H9 (cell line): ENCODE data around the gene CBLN2. TPM values are rescaled to one million over a fixed set of nuclear protein-coding genes. Genes with fewer than 3 reads are reported as not detected.

Experiments used
- DNase-seq: peaks from one replicate; pipeline ENCODE4 v3.0.0-alpha.2; 2017
- H2AFZ ChIP-seq: one replicate; pipeline ENCODE4 v1.6.1; 2013; ENCODE audit warnings: mild to moderate bottlenecking, low read length, control low read depth, moderate library complexity
- H2AK5ac ChIP-seq: 2 replicates; pipeline ENCODE4 v1.6.1; 2013; ENCODE audit warnings: low read length, control low read depth, mixed read lengths; ENCODE audit not compliant: insufficient read length
- H2BK120ac ChIP-seq: one replicate; pipeline ENCODE4 v1.6.1; 2013; ENCODE audit warnings: low read depth, mild to moderate bottlenecking, low read length, control low read depth, inconsistent platforms; ENCODE audit not compliant: poor library complexity, severe bottlenecking
- H2BK12ac ChIP-seq: 2 replicates; pipeline ENCODE4 v1.6.1; 2013; ENCODE audit warnings: low read length, control low read depth, mixed read lengths, low read depth; ENCODE audit not compliant: insufficient read length
- H2BK15ac ChIP-seq: 2 replicates; pipeline ENCODE4 v1.6.1; 2013; ENCODE audit warnings: low read depth, low read length, control low read depth
- H2BK20ac ChIP-seq: one replicate; pipeline ENCODE4 v1.6.1; 2013; ENCODE audit warnings: low read depth, mild to moderate bottlenecking, low read length, control low read depth, inconsistent platforms; ENCODE audit not compliant: poor library complexity, severe bottlenecking
- H2BK5ac ChIP-seq: 2 replicates; pipeline ENCODE4 v1.6.1; 2013; ENCODE audit warnings: low read length, control low read depth, mixed read lengths; ENCODE audit not compliant: insufficient read length
- H3K14ac ChIP-seq: 2 replicates; pipeline ENCODE4 v1.6.1; 2013; ENCODE audit warnings: low read length, control low read depth; ENCODE audit not compliant: insufficient read depth
- H3K18ac ChIP-seq: 2 replicates; pipeline ENCODE4 v1.6.1; 2013; ENCODE audit warnings: low read depth, mild to moderate bottlenecking, mixed read lengths, low read length, control low read depth; ENCODE audit not compliant: insufficient read length
- H3K23ac ChIP-seq: 2 replicates; pipeline ENCODE4 v1.6.1; 2013; ENCODE audit warnings: low read length, control low read depth, mixed read lengths, low read depth; ENCODE audit not compliant: insufficient read length
- H3K23me2 ChIP-seq: 2 replicates; pipeline ENCODE4 v1.6.1; 2013; ENCODE audit warnings: low read depth, mild to moderate bottlenecking, mixed read lengths, low read length, control low read depth; ENCODE audit not compliant: insufficient read length, poor library complexity, severe bottlenecking
- H3K27ac ChIP-seq: 2 replicates; pipeline ENCODE4 v1.5.1; 2013; ENCODE audit warnings: low read length, control low read depth, mixed read lengths, low read depth; ENCODE audit not compliant: insufficient read length
- H3K27me3 ChIP-seq: 2 replicates; pipeline ENCODE4 v1.6.1; 2013; ENCODE audit warnings: low read length, control low read depth, inconsistent platforms; ENCODE audit not compliant: insufficient read depth
- H3K4ac ChIP-seq: 2 replicates; pipeline ENCODE4 v1.6.1; 2013; ENCODE audit warnings: low read depth, mild to moderate bottlenecking, control low read depth, inconsistent platforms, low read length, moderate library complexity
- H3K4me1 ChIP-seq: 2 replicates; pipeline ENCODE4 v1.6.1; 2013; ENCODE audit warnings: low read length, control low read depth, inconsistent platforms; ENCODE audit not compliant: insufficient read depth
- H3K4me2 ChIP-seq: 2 replicates; pipeline ENCODE4 v1.6.1; 2013; ENCODE audit warnings: low read length, control low read depth, mixed read lengths; ENCODE audit not compliant: insufficient read length, insufficient read depth
- H3K56ac ChIP-seq: 2 replicates; pipeline ENCODE4 v1.6.1; 2013; ENCODE audit warnings: low read depth, mild to moderate bottlenecking, mixed read lengths, low read length, control low read depth; ENCODE audit not compliant: insufficient read length
- H3K79me1 ChIP-seq: 2 replicates; pipeline ENCODE4 v1.6.1; 2013; ENCODE audit warnings: low read depth, mild to moderate bottlenecking, moderate library complexity, low read length, control low read depth, inconsistent platforms; ENCODE audit not compliant: insufficient read depth, poor library complexity, severe bottlenecking
- H3K79me2 ChIP-seq: 2 replicates; pipeline ENCODE4 v1.6.1; 2013; ENCODE audit warnings: low read length, control low read depth, inconsistent platforms; ENCODE audit not compliant: insufficient read depth
- H3K9ac ChIP-seq: 2 replicates; pipeline ENCODE4 v1.6.1; 2013; ENCODE audit warnings: low read length, control low read depth, mixed read lengths; ENCODE audit not compliant: insufficient read length; ENCODE audit errors: extremely low read depth
- H3K9me3 ChIP-seq: one replicate; pipeline ENCODE4 v1.6.1; 2013; ENCODE audit warnings: low read depth, low read length, inconsistent platforms; ENCODE audit not compliant: control insufficient read depth
- H3T11ph ChIP-seq: one replicate; pipeline ENCODE4 v1.6.1; 2013; ENCODE audit warnings: mild to moderate bottlenecking, low read length, control low read depth, inconsistent platforms
- H4K20me1 ChIP-seq: one replicate; pipeline ENCODE4 v1.6.1; 2013; ENCODE audit not compliant: control insufficient read depth, insufficient read length, insufficient read depth
- H4K5ac ChIP-seq: 2 replicates; pipeline ENCODE4 v1.6.1; 2013; ENCODE audit warnings: low read depth, mild to moderate bottlenecking, mixed read lengths, low read length, control low read depth; ENCODE audit not compliant: insufficient read length
- H4K8ac ChIP-seq: replicated peaks from 2 replicates; pipeline ENCODE4 v1.6.1; 2013; ENCODE audit warnings: low read length, control low read depth, mixed read lengths, low read depth; ENCODE audit not compliant: insufficient read length
- H4K91ac ChIP-seq: 2 replicates; pipeline ENCODE4 v1.6.1; 2013; ENCODE audit warnings: low read depth, mild to moderate bottlenecking, moderate library complexity, mixed read lengths, low read length, control low read depth; ENCODE audit not compliant: insufficient read length
- H3K27ac Mint-ChIP-seq, 3 experiments: 2 replicates in 2 of 3; 3 replicates in 1 of 3; pipeline ENCODE4 v1.8.0; 2020 to 2021; ENCODE audit warnings: mixed read lengths in 3 of 3, mild to moderate bottlenecking in 1 of 3, moderate library complexity in 1 of 3
- H3K27me3 Mint-ChIP-seq: 2 replicates; pipeline ENCODE4 v1.8.0; 2021; ENCODE audit warnings: low read depth, mild to moderate bottlenecking, moderate library complexity, mixed read lengths
- H3K36me3 Mint-ChIP-seq, 3 experiments: 2 replicates in 2 of 3; 3 replicates in 1 of 3; pipeline ENCODE4 v1.8.0; 2020 to 2021; ENCODE audit warnings: low read depth in 3 of 3, mixed read lengths in 3 of 3; ENCODE audit not compliant: insufficient read depth in 1 of 3
- H3K4me1 Mint-ChIP-seq, 2 experiments: 2 replicates each; pipeline ENCODE4 v1.8.0; 2020; ENCODE audit warnings: mixed read lengths in 2 of 2
- H3K4me3 Mint-ChIP-seq, 2 experiments: 2 replicates in 1 of 2; 3 replicates in 1 of 2; pipeline ENCODE4 v1.8.0; 2020 to 2021; ENCODE audit warnings: mild to moderate bottlenecking in 2 of 2, mixed read lengths in 2 of 2, moderate library complexity in 1 of 2
- H3K9me3 Mint-ChIP-seq, 2 experiments: 2 replicates in 1 of 2; 3 replicates in 1 of 2; pipeline ENCODE4 v1.8.0; 2020; ENCODE audit warnings: mild to moderate bottlenecking in 2 of 2, mixed read lengths in 2 of 2, moderate library complexity in 1 of 2
- CTCF ChIP-seq: fragments of 200-600 bp; sonication (generic); conservative IDR thresholded peaks from 3 replicates; pipeline ENCODE4 v1.8.0; 2021; ENCODE audit warnings: antibody characterized with exemption, mild to moderate bottlenecking
- WGBS: extraction: QIAGEN DNeasy Blood & Tissue Kit; methylation state at CpG from one replicate; pipeline ENCODE4 v1.1.7; 2013; ENCODE audit warnings: missing lambda C conversion rate, low lambda C conversion rate, mixed read lengths; ENCODE audit not compliant: insufficient read length; ENCODE audit errors: extremely low coverage; 5-methylcytosine and 5-hydroxymethylcytosine counted together
- total RNA-seq: library from RNA; stranded (reverse); gene quantifications from 2 replicates; pipeline ENCODE4 v1.2.1, GENCODE V29; 2021

CBLN2 gene
- total RNA-seq, 1 experiment from 2014 or later = not detected

- no peak overlapping the region for H3K4me2 ChIP-seq
- no peaks in the 10 kb centered on the region for H3K79me1 ChIP-seq
- Mint-ChIP-seq H3K4me1 (no peaks in the 10 kb centered on the region), H3K36me3 (no peaks in the 10 kb centered on the region; a peak in 1 of 7 replicates), H3K27ac (no peak overlapping the region), H3K4me3 (no peak overlapping the region), H3K27me3 (no peaks in the 10 kb centered on the region; the same call in 1 of the 2 replicates), H3K9me3 (peaks cover 0 to 3% of the 10 kb centered on the region in 2 experiments; a peak in 1 of 5 replicates)
- H3K56ac ChIP-seq = no peak overlapping the region
- H3K14ac ChIP-seq = no peak overlapping the region
- no peak overlapping the region for H3K4ac ChIP-seq
- H3K9me3 ChIP-seq = no peaks in the 10 kb centered on the region
- no peak overlapping the region for H2BK5ac ChIP-seq
- H3K79me2 ChIP-seq = no peaks in the 10 kb centered on the region
- no peak overlapping the region for H2BK12ac ChIP-seq
- H3K9ac ChIP-seq = no peak overlapping the region
- H3K23ac ChIP-seq = no peak overlapping the region
- H3K18ac ChIP-seq = no peak overlapping the region
- no peak overlapping the region for H2AK5ac ChIP-seq
- no peak for DNase-seq
- no peak overlapping the region for H4K91ac ChIP-seq
- no peak overlapping the region for H4K5ac ChIP-seq
- no peak overlapping the region for H4K8ac ChIP-seq
- no peak for TF ChIP-seq CTCF
- no peak overlapping the region for H3K27ac ChIP-seq
- no peaks in the 10 kb centered on the region for H4K20me1 ChIP-seq
- WGBS = no CpG with 5 or more reads among the region's 3 CpGs
- H3K23me2 ChIP-seq = no peaks in the 10 kb centered on the region
- no peaks in the 10 kb centered on the region for H3K27me3 ChIP-seq
- H3K4me1 ChIP-seq = no peaks in the 10 kb centered on the region
- no peak overlapping the region for H2BK120ac ChIP-seq
- H3T11ph ChIP-seq = no peak overlapping the region
- no peak overlapping the region for H2BK15ac ChIP-seq
- H2BK20ac ChIP-seq = no peak overlapping the region
- H2AFZ ChIP-seq = no peak overlapping the region
These were observed 37.8 kb upstream of the CBLN2 start for GRCh38 chr18:72581976-72582375.
